SU-DHL-6 (cell line): ENCODE measurements around the gene MKS1.

ENCODE experiments used
- CTCF ChIP-seq: fragments of 200-600 bp; sonication (generic); IDR thresholded peaks from one replicate; pipeline ENCODE4 v1.5.1; 2017; ENCODE audit warnings: antibody characterized with exemption, mild to moderate bottlenecking, low read length, moderate library complexity; ENCODE audit not compliant: insufficient read depth, poor library complexity, severe bottlenecking
- EZH2phosphoT487 ChIP-seq: fragments of 200-600 bp; sonication (generic), shearing (Covaris generic); conservative IDR thresholded peaks from 2 replicates; pipeline ENCODE4 v1.6.1; 2018; ENCODE audit warnings: mild to moderate bottlenecking, antibody characterized with exemption, low read length, moderate library complexity, mixed read lengths

- TF ChIP-seq EZH2phosphoT487 (no peak), CTCF (no peak)
Measured at GRCh38 chr17:58229881-58230280, 10.8 kb upstream of the MKS1 start.
